DMS53 treated with DMSO at 0.1 percent for 48 hours (cell line): ENCODE data around the gene CFAP161.
"Not testable (repeated sequence)": the region's sequence is repeated elsewhere in the genome, so short reads cannot be mapped to it uniquely, and the experiment has no call there.

Experiments
- DNase-seq: peaks from one replicate; lab custom pipeline; 2025; ENCODE audit not compliant: unreplicated experiment; lab: John Stamatoyannopoulos, UW

The CFAP161 gene

DNA sequence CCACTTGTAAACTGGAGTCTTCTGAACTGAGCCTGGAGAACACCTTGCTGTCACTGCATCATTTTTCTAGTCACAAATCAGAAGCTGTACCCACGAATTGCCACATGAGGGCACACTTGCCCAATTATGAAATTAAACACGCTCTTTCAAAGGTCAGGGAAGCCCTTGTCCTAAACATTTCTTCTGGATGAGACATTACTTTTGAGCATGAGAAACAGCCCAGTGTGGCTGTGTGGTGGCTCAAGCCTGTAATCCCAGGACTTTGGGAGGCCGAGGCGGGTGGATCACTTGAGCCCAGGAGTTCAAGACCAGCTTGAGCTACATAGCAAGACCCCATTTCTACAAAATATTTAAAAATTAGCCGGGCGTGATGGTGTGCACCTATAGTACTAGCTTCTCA lies 27.5 kb upstream of the CFAP161 start:
- DNase-seq = peak; percentile 50

- DNase-seq = no peak
Observed at GRCh38 chr15:81107889-81108288, 26.2 kb upstream of the CFAP161 start.

GRCh38 chr15:81108427-81108826 lies 25.6 kb upstream of the CFAP161 start:
- no peak for DNase-seq

GRCh38 chr15:81111018-81111417 lies 23.1 kb upstream of the CFAP161 start:
- no peak for DNase-seq

- no peak for DNase-seq
Observed at GRCh38 chr15:81111510-81112470, 22.3 kb upstream of the CFAP161 start.

- no peak for DNase-seq
Observed at GRCh38 chr15:81113204-81113657, 20.8 kb upstream of the CFAP161 start.

DNA sequence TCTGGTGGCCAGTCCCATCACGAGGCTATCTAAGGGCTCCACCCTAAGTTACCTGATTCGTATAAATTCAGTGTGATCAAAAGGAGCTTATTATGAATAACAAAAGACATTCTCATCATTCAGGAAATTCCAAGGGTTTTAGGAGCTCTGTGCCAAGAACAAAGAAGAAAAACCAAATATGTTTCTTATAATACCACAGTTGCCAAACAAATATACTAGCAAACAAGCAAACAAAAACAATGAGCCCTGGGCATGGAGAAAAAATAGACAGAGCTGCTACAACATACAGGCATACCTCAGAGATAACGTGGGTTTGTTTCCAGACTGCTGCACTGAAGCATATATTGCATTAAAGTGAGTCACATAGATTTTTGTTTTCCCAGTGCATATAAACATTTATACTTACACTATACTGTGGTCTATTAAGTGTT lies 20.2 kb upstream of the CFAP161 start:
- DNase-seq = no peak

GRCh38 chr15:81115054-81115939 lies 18.8 kb upstream of the CFAP161 start:
- DNase-seq = no peak

DNA sequence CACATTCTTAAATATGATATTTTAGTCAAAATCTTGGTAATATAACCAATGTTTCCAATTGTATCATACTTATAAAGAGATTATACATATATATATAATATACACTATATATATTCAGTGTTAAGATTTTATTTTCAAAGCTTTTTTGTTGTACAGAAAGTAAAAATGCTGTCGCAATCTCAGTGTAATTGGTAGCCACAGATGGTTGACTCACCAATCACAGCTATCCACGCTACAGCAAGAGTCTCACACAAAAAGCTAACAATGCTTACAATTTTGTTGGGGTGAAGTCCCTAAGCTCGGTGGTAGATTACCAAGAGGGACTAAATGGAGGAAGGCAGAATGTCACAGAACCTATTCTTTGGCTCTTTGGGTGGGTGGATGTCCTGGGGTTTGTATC lies 16.9 kb upstream of the CFAP161 start:
- no peak for DNase-seq

DNA sequence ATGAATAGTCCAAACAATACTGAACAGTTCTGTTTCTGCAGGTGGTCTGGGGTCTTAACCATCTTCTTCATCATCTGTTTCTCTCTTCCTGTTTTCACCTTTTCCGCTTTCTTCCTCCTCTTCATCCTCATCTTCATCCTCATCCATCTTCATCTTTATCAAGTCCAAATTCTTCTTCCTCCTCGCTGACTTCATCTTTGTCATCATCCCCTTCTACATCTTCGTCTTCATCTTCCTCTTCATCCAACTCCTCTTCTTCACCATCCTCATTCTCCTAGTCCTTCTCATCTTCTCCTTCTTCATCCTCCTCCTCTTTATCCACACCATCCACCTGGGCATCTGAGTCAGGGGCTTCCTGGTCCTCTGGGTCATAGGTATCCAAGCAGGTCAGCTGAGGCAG lies 16.5 kb upstream of the CFAP161 start:
- DNase-seq = no peak

- no peak for DNase-seq
Observed at GRCh38 chr15:81118361-81118760, 15.7 kb upstream of the CFAP161 start.

DNA sequence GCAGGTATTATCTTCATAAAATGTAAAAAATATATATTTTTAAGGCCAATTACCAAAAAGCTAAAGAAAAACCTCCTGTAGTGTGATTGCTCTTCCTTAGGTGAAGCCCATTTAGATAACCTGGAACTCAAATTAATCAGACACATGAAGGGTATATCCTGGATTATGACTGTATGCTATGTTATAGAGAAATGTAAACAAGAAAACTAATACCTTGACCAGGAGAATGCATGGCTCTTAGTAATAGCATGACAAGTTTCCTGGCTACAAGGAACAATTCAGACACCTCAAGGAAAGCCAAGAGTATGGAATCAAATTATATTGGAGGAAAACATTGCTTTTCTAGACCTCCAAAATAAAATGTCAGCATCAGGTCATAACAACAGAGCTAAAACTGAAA lies 14.0 kb upstream of the CFAP161 start:
- no peak for DNase-seq

DNA sequence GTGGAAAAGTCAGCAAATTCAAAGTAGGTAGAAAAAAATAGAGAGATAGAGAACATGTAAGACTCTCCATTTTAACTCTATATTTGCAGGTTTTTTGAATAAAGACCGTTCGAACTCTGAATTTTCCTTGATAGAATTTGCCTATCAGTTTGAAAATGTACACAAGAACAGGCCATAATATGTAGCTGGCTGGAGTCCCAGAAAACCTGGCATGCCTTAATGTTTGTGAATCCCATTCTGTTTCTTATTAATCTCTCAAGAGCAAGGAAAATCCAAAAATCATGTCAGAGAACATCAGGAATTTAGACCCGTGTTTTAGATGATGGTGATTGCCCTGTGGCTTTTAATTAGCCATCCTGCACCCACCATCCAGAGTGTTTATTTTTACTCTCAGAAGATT lies 7.2 kb upstream of the CFAP161 start:
- no peak for DNase-seq

GRCh38 chr15:81141478-81141877 lies 7.4 kb downstream of the CFAP161 start:
- DNase-seq = not testable (repeated sequence)

DNA sequence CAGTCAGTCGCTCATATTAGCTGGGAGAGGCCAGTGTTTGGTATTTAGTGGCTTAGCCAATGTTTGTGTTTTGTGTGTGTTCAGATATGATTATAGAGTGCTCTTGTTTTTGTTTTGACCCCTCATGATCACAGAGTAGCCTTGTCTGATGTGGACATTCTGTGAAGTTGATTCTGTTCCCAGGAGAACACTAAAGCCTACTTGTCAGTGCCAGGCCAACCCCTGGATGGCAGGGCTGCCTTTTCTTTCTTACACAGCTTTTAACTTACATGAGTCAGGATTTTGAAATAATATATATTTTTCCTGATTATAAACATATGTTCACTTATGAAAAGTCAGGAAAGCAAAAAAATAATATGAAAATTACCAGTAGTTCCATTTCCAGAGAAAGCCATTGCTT lies 11.9 kb downstream of the CFAP161 start:
- no peak for DNase-seq

- DNase-seq = no peak
Observed at GRCh38 chr15:81146466-81146865, 12.4 kb downstream of the CFAP161 start.

DNA sequence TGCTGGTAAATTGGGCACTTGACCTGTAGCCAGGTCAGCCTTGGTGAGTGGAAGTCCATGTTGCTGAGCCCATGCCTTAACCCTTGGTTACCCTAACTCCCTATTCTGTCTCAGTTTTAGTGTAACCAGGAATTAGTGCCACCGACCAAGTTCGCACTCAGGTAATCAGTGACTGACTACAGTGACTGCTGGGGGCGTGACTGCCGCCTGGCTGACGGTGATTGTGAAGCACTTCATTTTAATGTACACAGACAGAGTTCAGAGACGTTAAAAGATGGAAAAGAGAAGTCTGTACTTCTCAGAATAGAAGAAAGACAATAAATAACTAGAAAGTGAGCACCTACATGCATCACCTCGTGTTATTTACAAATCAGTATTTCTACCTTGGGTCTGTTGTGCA lies 17.3 kb downstream of the CFAP161 start:
- DNase-seq = no peak

DNA sequence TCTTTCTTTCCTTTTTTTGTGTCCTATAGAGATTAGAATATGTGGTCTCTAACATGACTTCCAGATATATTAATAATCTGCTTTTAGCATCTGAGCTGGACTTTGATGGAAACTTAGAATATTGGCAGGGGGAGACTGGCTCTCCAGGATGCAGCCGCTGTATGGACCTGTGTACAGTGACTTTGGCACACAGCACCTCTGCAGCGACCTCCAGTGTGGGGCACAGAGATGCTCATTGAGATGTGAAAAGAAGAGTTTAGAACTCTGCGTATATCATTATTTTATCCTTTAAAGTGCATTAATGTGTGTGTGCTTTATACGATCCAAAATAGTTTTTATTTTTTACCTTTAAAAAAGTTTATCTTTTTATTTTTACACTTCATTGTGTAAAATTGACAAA lies 18.3 kb downstream of the CFAP161 start:
- no peak for DNase-seq

- DNase-seq = no peak
Observed at GRCh38 chr15:81152799-81153198, 18.7 kb downstream of the CFAP161 start.

GRCh38 chr15:81155375-81156218 lies 21.5 kb downstream of the CFAP161 start:
- DNase-seq = peak; percentile 13

DNA sequence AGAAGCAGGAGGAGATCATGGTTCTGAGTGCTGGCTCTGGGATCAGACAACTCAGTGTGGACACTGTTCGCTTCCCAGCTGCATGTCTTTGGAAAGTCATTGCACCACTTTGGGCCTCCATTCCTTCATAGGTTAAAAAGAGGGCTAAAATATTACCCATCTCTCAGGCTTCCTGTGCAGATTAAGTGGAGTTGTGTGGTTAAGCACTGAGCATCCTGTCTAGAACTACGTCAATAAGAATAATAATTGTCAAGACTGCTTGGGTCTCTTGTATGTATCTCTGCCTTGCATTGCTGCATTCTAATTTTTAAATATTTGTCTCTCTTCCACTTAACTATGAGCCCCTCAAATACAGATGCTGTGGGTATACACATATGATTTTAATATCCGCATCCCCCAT lies 22.3 kb downstream of the CFAP161 start:
- no peak for DNase-seq
